ENCODE measurements around the gene TNFSF15.

TNFSF15 gene

DNA sequence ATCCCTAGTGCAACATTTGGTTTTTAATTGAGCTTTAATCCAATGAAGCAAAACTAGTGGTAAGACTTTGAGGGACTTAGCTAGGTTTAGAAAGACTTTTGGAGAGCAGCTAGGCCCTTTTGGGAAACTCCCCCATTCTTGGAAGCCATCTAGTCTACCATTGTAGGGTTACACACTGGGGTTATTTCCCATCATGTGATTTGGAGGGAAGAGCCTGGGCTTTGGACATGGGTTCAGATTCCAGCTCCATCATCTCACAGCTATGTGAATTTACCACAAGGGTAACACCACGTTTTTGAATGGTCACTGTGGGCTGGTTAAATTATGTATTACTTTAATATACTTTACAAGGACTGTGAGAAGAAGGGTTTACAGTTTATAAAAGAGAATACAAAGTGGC, 18.3 kb upstream of the TNFSF15 start:
- no peak for DNase-seq

DNA sequence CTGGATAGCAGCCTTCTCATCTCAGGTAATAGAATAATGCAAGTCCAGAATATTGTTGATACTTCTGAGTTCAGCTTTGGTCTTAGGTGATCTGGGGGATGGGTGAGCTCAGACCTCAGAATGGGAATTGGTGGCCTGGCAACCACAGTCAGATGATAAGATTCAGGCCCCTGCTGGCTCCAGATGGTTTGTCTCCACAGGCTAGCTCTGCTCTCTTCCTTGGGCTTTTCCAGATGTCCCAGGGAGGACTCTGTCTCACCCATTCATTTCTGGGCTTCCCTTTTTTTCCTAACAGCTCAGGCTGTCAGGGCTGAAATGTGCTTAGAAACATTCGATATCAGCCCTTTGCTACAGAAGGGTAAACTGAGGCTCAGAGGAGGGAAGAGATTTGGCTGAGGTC, 17.6 kb upstream of the TNFSF15 start:
- DNase-seq, result no peak

- DNase-seq, result no peak
Observed at GRCh38 chr9:114822708-114823107, 16.9 kb upstream of the TNFSF15 start.

- DNase-seq, result no peak
Observed at GRCh38 chr9:114820776-114821501, 15.1 kb upstream of the TNFSF15 start.

GRCh38 chr9:114818178-114818577, 12.3 kb upstream of the TNFSF15 start:
- DNase-seq, result no peak

- DNase-seq, result no peak
Observed at GRCh38 chr9:114813717-114814418, 8.0 kb upstream of the TNFSF15 start.

GRCh38 chr9:114811966-114812636, 6.3 kb upstream of the TNFSF15 start:
- DNase-seq, result no peak

DNA sequence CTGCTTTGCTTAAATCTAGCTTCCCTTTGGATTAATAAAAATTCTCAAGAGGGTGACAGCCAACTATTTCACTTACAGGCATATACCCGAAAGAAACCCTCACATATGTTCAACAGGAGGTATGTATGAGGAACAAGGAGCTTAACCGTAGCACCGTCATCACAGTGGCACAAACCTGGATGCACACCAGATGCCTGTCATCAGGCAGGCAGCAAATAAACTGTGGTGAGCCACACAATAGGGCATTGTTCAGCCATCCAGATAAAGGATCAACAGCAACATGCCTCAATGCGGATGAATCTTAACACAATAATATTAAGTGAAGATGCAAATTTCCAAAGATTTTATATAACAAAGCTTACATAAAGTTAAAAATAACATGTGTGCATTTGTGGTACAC, 5.5 kb upstream of the TNFSF15 start:
- peak; percentile 69 to 74 for DNase-seq

- no peak for DNase-seq
Observed at GRCh38 chr9:114810614-114811013, 4.8 kb upstream of the TNFSF15 start.

GRCh38 chr9:114806526-114806900, 674 bp upstream of the TNFSF15 start:
- DNase-seq, result no peak

GRCh38 chr9:114804505-114804904, 1.3 kb downstream of the TNFSF15 start:
- no peak for DNase-seq

DNA sequence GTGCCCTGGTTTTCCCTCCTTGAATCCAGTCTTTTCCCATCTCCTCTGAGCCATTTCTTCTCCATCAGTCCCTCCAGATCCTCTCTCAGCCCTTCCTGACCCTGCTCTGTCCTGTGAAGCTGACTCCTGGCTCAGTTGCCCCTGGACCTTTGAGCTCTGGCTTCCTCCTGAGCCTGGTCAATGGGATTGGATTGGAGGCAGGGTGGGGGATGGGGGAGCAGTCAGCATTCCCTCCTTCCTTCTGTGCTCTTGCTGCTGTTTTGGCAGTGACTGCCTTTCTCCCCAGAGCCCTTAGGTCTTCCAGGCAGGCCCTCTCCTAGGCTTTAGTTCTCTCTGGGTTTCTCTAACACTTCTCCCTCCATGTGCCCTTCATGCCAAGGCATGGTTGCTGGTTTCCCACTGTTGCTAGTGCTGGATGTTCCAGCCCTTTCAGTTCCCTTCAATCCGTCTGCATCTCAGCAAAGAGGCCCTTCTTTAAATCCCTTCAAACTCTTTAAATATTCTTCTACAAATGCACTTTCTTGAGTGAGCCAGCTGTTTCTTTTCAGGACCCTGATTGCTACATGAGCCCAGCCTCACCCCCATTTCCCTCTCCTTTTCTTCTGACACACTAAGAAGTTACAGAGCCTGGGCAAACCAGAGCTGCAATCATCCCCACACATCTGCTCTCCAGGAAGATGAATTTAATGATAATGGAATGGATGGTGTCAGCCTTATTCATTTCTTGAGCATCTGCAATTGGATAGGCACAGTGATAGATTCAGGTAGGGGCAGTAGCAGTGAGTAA, 2.2 kb downstream of the TNFSF15 start:
- DNase-seq, result no peak

DNA sequence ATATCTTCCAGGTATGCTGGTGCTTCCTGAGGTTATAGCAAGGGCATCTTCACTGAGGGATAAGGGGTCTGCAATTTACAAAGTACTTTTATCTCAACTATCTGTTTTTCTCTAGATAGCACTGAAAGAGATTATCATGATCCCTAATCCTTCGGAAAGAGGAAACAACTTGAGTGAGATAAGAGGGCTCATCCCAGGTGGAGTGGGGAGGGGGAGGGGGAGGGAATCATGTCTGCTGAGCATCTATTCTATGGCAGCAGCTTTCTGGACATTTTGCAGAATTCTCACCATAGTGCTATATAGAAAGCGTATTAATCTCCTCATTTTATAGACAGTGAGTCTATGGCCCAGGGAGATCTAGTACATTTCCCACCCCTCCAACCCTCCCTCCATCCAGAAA, 5.9 kb downstream of the TNFSF15 start:
- no peak for DNase-seq

- no peak for DNase-seq
Observed at GRCh38 chr9:114799441-114799840, 6.4 kb downstream of the TNFSF15 start.

DNA sequence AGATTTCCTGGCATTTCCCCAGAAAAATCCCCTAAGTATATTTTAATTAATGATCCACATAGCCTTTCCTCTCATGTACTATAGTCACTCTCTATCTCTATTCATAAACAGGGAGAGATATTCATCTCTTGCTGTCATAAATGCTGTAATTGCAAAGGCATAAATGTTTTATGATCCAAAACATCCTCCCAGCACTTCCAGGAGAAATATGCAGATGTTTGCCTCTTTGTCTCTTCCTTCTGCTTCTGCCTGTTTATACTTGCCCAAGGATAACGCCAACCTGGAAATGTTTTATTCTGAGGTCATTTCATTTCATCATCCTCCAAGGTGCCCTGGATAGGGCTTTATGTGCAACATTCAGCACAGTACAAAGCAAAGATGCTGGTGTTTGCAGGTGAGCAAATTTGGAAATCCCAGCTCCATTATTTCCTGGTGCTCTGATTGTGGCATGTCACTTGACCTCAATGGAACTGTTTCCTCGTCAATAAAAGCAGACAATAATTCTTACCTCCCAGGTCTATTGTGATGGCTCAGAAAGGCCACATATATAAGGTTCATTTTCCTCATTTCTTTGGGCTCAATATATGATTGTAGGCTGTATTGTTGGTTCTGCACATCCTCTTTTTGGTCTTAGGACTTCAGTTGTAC, 6.9 kb downstream of the TNFSF15 start:
- DNase-seq, result peak; percentile 7 to 8

- DNase-seq, result no peak
Observed at GRCh38 chr9:114798101-114798500, 7.7 kb downstream of the TNFSF15 start.

DNA sequence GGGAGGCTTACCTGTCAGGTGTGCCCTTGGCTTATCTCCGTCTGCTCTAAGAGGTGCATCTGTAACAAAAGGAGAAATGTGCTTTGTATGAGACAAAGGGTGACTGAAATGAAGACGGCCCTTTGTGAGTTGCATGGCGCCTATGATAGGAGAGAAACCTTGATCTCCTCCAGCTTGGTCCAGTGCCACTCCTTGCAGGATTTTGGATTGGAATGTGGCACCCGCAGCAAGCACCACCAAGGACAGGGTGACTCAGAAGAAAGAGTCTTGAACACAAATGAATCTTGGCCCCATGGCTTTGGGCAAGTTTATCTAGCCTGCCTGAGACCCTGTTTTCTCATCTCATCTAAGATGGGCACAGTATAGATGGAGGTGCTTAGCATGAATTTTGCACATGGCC, 13.4 kb downstream of the TNFSF15 start:
- no peak for DNase-seq

GRCh38 chr9:114791736-114792135, 14.1 kb downstream of the TNFSF15 start:
- DNase-seq, result no peak

DNA sequence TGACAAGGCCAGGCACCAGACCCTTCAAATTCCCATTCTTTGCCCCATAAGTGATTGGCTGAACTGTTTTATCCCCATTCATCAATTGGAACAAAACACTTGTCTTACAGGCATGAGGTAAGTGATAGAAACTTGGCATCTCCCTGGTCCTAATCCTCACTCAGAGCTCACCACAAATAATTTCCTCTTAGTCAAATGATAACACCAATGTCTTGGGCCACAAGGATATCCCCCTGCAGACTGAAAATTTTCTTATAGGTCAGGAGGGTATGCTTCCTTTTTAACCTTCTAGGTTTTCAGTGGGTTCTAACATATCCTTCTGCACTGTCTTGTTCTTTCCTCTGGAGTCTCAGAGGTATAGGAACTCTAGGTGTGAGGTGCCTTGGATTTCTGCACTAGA, 14.5 kb downstream of the TNFSF15 start:
- no peak for DNase-seq

GRCh38 chr9:114790521-114790920, 15.3 kb downstream of the TNFSF15 start:
- DNase-seq, result no peak

DNA sequence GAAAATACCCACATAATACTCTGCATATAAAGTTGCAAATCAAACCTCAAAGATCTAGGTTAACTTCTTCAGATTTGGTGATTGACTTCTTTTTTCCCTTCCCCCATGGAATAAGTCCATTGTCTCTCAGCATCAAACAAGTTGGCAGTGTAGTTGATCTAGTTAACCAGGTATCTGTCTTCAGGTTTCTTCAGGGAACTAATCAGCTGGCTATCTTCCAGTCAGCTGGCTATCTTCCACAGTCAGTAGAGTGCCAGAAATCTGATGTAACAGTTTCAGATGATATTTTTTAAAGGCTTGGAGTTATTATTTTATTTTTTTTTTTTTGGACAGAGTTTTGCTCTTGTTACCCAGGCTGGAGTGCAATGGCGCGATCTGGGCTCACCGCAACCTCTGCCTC, 16.8 kb downstream of the TNFSF15 start:
- no peak for DNase-seq

DNA sequence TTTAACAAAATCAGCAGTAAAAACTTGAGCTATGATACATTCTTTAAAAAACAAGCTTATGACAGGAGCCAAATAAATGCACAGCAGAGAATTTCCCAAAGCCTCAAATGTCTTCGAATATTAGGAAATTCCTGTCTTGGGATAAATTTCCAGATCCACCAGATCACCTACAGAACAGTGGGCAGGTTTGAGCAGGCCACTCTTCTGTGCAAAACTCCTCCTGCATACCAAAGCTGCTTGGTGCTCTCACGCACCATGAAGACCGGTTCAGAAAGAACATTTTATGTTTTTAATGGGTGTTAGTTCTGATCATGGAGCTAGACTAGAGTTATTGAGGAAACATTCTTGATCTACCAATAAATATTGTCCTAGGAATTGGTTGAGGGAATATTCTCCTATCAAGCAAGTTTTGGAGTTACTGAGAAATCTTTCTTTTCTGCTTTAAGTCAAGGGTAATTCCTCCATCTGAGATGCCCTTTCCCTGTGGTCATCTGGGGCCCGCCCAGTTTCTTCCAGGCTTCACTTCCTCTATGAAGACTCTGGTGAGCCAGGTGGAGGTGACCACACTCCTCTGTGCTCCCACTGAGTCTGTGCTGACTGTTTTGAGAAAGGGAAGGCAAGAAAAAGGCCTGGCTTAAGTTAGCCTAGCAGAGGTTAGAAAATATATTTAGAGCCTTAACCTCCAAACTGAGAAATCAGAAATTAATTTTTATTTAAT, 17.9 kb downstream of the TNFSF15 start:
- no peak for DNase-seq

All from NCI-H526 (cell line).